ENCODE data around the gene FAM193B. TPM values are rescaled to one million over a fixed set of nuclear protein-coding genes. Genes with fewer than 3 reads are reported as not detected.
"Not testable (repeated sequence)": the region's sequence is repeated elsewhere in the genome, so short reads cannot be mapped to it uniquely, and the experiment has no call there.

The FAM193B gene
- polyA plus RNA-seq, 1 of the 3 experiments (the other 2 are of a cell fraction), result 48.1 TPM

- DNase-seq; H3K27me3 ChIP-seq (ENCODE audit: insufficient read depth); H3K4me3 ChIP-seq (ENCODE audit: low read depth in 2 of 2, low read length in 1 of 2); H3K4me1 ChIP-seq (ENCODE audit: control insufficient read depth in 1 of 2, insufficient read depth in 2 of 2, low read depth in 1 of 2, low read length in 1 of 2); H3K9ac ChIP-seq; H3K9me2 ChIP-seq; H3K36me3 ChIP-seq (replicated peaks in 1 of 2; ENCODE audit: control insufficient read depth in 1 of 2, insufficient read depth in 2 of 2, low read length in 1 of 2); CTCF ChIA-PET; POLR2A ChIA-PET; H3K9me3 ChIP-seq; H3K4me2 ChIP-seq; H3K79me2 ChIP-seq (ENCODE audit: insufficient read depth); H4K20me1 ChIP-seq (ENCODE audit: insufficient read depth); H3F3A ChIP-seq (replicated peaks; ENCODE audit: insufficient read depth); H3K27ac ChIP-seq (ENCODE audit: low read depth in 2 of 2, low read length in 1 of 2); H2AFZ ChIP-seq (ENCODE audit: low read depth): not testable (repeated sequence)
- 66% methylated on average over 8 of the region's 8 CpGs for WGBS (ENCODE audit: low lambda C conversion rate)
Measured at GRCh38 chr5:177559446-177559941, 5.1 kb upstream of the FAM193B start.

- Histone ChIP-seq H3K27me3 (ENCODE audit: insufficient read depth) (no peaks in the 10 kb centered on the region), H3K4me1 (ENCODE audit: control insufficient read depth in 1 of 2, insufficient read depth in 2 of 2, low read depth in 1 of 2, low read length in 1 of 2) (peaks cover 0 to 11% of the 10 kb centered on the region in 2 experiments; a peak in 2 of 4 replicates), H3K79me2 (ENCODE audit: insufficient read depth) (peaks cover 13% of the 10 kb centered on the region), H2AFZ (ENCODE audit: low read depth) (no peak overlapping the region), H4K20me1 (ENCODE audit: insufficient read depth) (peaks cover 10% of the 10 kb centered on the region), H3K4me2 (no peak overlapping the region), H3K9me3 (no peaks in the 10 kb centered on the region), H3F3A (replicated peaks; ENCODE audit: insufficient read depth) (no peaks in the 10 kb centered on the region), H3K9ac (no peak overlapping the region), H3K9me2 (no peaks in the 10 kb centered on the region), H3K36me3 (replicated peaks in 1 of 2; ENCODE audit: control insufficient read depth in 1 of 2, insufficient read depth in 2 of 2, low read length in 1 of 2) (no peaks in the 10 kb centered on the region), H3K4me3 (ENCODE audit: low read depth in 2 of 2, low read length in 1 of 2) (no peak overlapping the region), H3K27ac (ENCODE audit: low read depth in 2 of 2, low read length in 1 of 2) (no peak overlapping the region)
- TF ChIP-seq POLR2AphosphoS5 (IDR thresholded peaks at IDR 0.05; ENCODE audit: low read depth, low read length) (no peak), USF2 (IDR thresholded peaks at IDR 0.05; ENCODE audit: borderline replicate concordance, low read depth, low read length) (no peak), NFIC (IDR thresholded peaks at IDR 0.05; ENCODE audit: borderline replicate concordance) (no peak), IRF3 (IDR thresholded peaks at IDR 0.05; ENCODE audit: low read depth, low read length) (no peak), REST (IDR thresholded peaks at IDR 0.05; ENCODE audit: low read depth, low read length) (no peak), FOXM1 (IDR thresholded peaks at IDR 0.05; ENCODE audit: low read depth) (no peak), EP300 (IDR thresholded peaks at IDR 0.05; ENCODE audit: borderline replicate concordance in 1 of 2, low read depth in 1 of 2, low read length in 1 of 2) (no peak), JUND (IDR thresholded peaks at IDR 0.05) (no peak), SIN3A (IDR thresholded peaks at IDR 0.05; ENCODE audit: borderline replicate concordance, low read depth, low read length) (no peak), EZH2phosphoT487 (IDR thresholded peaks at IDR 0.05; ENCODE audit: borderline replicate concordance, low read depth) (no peak), MAX (IDR thresholded peaks at IDR 0.05; ENCODE audit: low read depth) (no peak), TAF1 (IDR thresholded peaks at IDR 0.05; ENCODE audit: borderline replicate concordance, low read depth, low read length) (no peak), TEAD4 (IDR thresholded peaks at IDR 0.05; ENCODE audit: borderline replicate concordance, insufficient read depth) (no peak), PBX3 (IDR thresholded peaks at IDR 0.05) (no peak), ELF1 (IDR thresholded peaks at IDR 0.05) (no peak), CHD2 (IDR thresholded peaks at IDR 0.05; ENCODE audit: low read length, partially characterized antibody) (no peak)
- ChIA-PET CTCF (interaction anchor here (1.1 kb wide), 1 partner anchor 153 kb away, joined by 3 read pairs; no protein-coding TSS in a partner anchor), POLR2A (no interaction called here)
- WGBS (ENCODE audit: low lambda C conversion rate), result 48% methylated on average over 5 of the region's 5 CpGs
- no peak for DNase-seq
Measured at GRCh38 chr5:177557796-177558195, 3.4 kb upstream of the FAM193B start.
